Tibial nerve (tissue), 4 donors: ENCODE results near the gene TAF1C.

Source experiments
- CTCF ChIP-seq, 5 experiments: fragments of 200-600 bp in 3 of 5; fragments of 450-650 bp in 2 of 5; sonication (generic) in 3 of 5; IDR thresholded peaks; one replicate each; pipeline ENCODE4 v1.5.1; 2016 to 2019; ENCODE audit warnings: antibody characterized with exemption in 5 of 5, mild to moderate bottlenecking in 3 of 5, moderate library complexity in 2 of 5
- EP300 ChIP-seq, 2 donors: sonication (generic); formaldehyde crosslinking; IDR thresholded peaks; one replicate each; pipeline ENCODE4 v1.6.1; 2017; ENCODE audit warnings: antibody characterized with exemption in 2 of 2, mild to moderate bottlenecking in 1 of 2
- POLR2A ChIP-seq, 2 donors: fragments of 450-650 bp; IDR thresholded peaks; one replicate each; pipeline ENCODE4 v1.6.1; 2017; ENCODE audit warnings: antibody characterized with exemption in 2 of 2, mild to moderate bottlenecking in 2 of 2, moderate library complexity in 2 of 2

- no peak for TF ChIP-seq EP300 (IDR thresholded peaks at IDR 0.05)
- TF ChIP-seq CTCF (IDR thresholded peaks at IDR 0.05): no peak
- TF ChIP-seq POLR2A (IDR thresholded peaks at IDR 0.05): no peak
These were observed 27.7 kb upstream of the TAF1C start for GRCh38 chr16:84214451-84215066.
